HG03039 (cell line): Measurements from ENCODE around the gene GPR156.

Experiments used
- ATAC-seq: cut with Tn5 transposase; IDR thresholded peaks from one replicate; pipeline ENCODE4 v1.9.1; 2021; ENCODE audit warnings: mild to moderate bottlenecking, moderate library complexity; ENCODE audit not compliant: unreplicated experiment

The GPR156 gene

GRCh38 chr3:120130656-120131055, 154.4 kb downstream of the GPR156 start:
- no peak for ATAC-seq

- ATAC-seq = no peak
Measured at GRCh38 chr3:120129718-120130513, 155.1 kb downstream of the GPR156 start.

- no peak for ATAC-seq
Measured at GRCh38 chr3:120129051-120129450, 156.0 kb downstream of the GPR156 start.

- no peak for ATAC-seq
Measured at GRCh38 chr3:120125992-120126391, 159.0 kb downstream of the GPR156 start.

- ATAC-seq = no peak
Measured at GRCh38 chr3:120119846-120120510, 165.0 kb downstream of the GPR156 start.
